HepG2 (cell line): ENCODE results near the gene SS18L1. TPM values are rescaled to one million over a fixed set of nuclear protein-coding genes. Genes with fewer than 3 reads are reported as not detected.

Experiments used
- BRCA1 ChIP-seq: sonication (generic); formaldehyde crosslinking; IDR thresholded peaks from 2 replicates; pipeline ENCODE4 v1.4.0; 2020; ENCODE audit warnings: missing genetic modification reagents
- CERS6 ChIP-seq: sonication (generic); formaldehyde crosslinking; IDR thresholded peaks from 2 replicates; pipeline ENCODE4 v1.5.0; 2020; ENCODE audit warnings: missing genetic modification reagents
- DDIT3 ChIP-seq: sonication (generic); formaldehyde crosslinking; IDR thresholded peaks from 2 replicates; pipeline ENCODE4 v1.4.0; 2020; ENCODE audit warnings: mild to moderate bottlenecking, missing genetic modification reagents
- EZH2 ChIP-seq: conservative IDR thresholded peaks from 2 replicates; pipeline ENCODE4 v1.6.1; 2012; ENCODE audit warnings: mild to moderate bottlenecking, low read depth, low read length, moderate library complexity
- FIP1L1 ChIP-seq: fragments of 200-400 bp; formaldehyde crosslinking; IDR thresholded peaks from 2 replicates; pipeline ENCODE4 v1.6.1; 2018; ENCODE audit warnings: low read depth, mild to moderate bottlenecking, low read length, moderate library complexity, borderline replicate concordance; ENCODE audit not compliant: insufficient read depth
- GATAD1 ChIP-seq: IDR thresholded peaks from 2 replicates; pipeline ENCODE4 v1.6.1; 2016; ENCODE audit warnings: missing genetic modification reagents, missing compliant biosample characterization
- KLF12 ChIP-seq: sonication (generic); formaldehyde crosslinking; IDR thresholded peaks from 2 replicates; pipeline ENCODE4 v1.4.0; 2020; ENCODE audit warnings: missing genetic modification reagents, borderline replicate concordance
- MBD4 ChIP-seq: IDR thresholded peaks from 2 replicates; pipeline ENCODE4 v1.6.1; 2012; ENCODE audit warnings: low read length, inconsistent platforms, borderline replicate concordance
- MTF1 ChIP-seq: sonication (generic); formaldehyde crosslinking; IDR thresholded peaks from 2 replicates; pipeline ENCODE4 v1.5.0; 2020; ENCODE audit warnings: missing genetic modification reagents
- PTBP1 ChIP-seq: fragments of 200-400 bp; formaldehyde crosslinking; IDR thresholded peaks from 2 replicates; pipeline ENCODE4 v1.6.1; 2018; ENCODE audit warnings: low read length, low read depth; ENCODE audit not compliant: poor library complexity, severe bottlenecking
- RBM22 ChIP-seq: fragments of 200-400 bp; formaldehyde crosslinking; optimal IDR thresholded peaks from 2 replicates; pipeline ENCODE3; 2017; ENCODE audit warnings: mild to moderate bottlenecking, low read length, moderate library complexity
- RXRA ChIP-seq: sonication (generic); formaldehyde crosslinking; IDR thresholded peaks from 2 replicates; pipeline ENCODE4 v1.5.1; 2020; ENCODE audit warnings: missing genetic modification reagents
- SIN3B ChIP-seq: fragments of 150-350 bp; IDR thresholded peaks from 2 replicates; pipeline ENCODE4 v1.6.1; 2014; ENCODE audit warnings: low read length
- SNAI1 ChIP-seq: sonication (generic); formaldehyde crosslinking; IDR thresholded peaks from 2 replicates; pipeline ENCODE4 v1.5.0; 2020; ENCODE audit warnings: mild to moderate bottlenecking, missing genetic modification reagents, borderline replicate concordance
- STAT5B ChIP-seq: sonication (generic); formaldehyde crosslinking; IDR thresholded peaks from 2 replicates; pipeline ENCODE4 v1.4.0; 2020; ENCODE audit warnings: missing genetic modification reagents
- TP53 ChIP-seq: sonication (generic); formaldehyde crosslinking; conservative IDR thresholded peaks from 2 replicates; pipeline ENCODE4 v1.4.0; 2020; ENCODE audit warnings: missing genetic modification reagents
- ZC3H4 ChIP-seq: sonication (generic); formaldehyde crosslinking; IDR thresholded peaks from 2 replicates; pipeline ENCODE4 v1.4.0; 2020; ENCODE audit warnings: missing genetic modification reagents, borderline replicate concordance
- ZFY ChIP-seq: sonication (generic); formaldehyde crosslinking; IDR thresholded peaks from 2 replicates; pipeline ENCODE4 v1.4.0; 2020; ENCODE audit warnings: missing genetic modification reagents
- ZMYM2 ChIP-seq: sonication (generic); formaldehyde crosslinking; IDR thresholded peaks from 2 replicates; pipeline ENCODE4 v1.8.0; 2022; ENCODE audit warnings: mild to moderate bottlenecking, missing genetic modification reagents
- ZNF138 ChIP-seq: sonication (generic); formaldehyde crosslinking; IDR thresholded peaks from 2 replicates; pipeline ENCODE4 v1.5.0; 2020; ENCODE audit warnings: mild to moderate bottlenecking, low read depth, missing genetic modification reagents
- ZNF20 ChIP-seq: sonication (generic); formaldehyde crosslinking; IDR thresholded peaks from 2 replicates; pipeline ENCODE4 v1.4.0; 2020; ENCODE audit warnings: mild to moderate bottlenecking, moderate library complexity, missing genetic modification reagents
- ZNF263 ChIP-seq: sonication (generic); formaldehyde crosslinking; IDR thresholded peaks from 2 replicates; pipeline ENCODE4 v1.4.0; 2020; ENCODE audit warnings: missing genetic modification reagents
- ZNF282 ChIP-seq: fragments of 450-650 bp; IDR thresholded peaks from 2 replicates; pipeline ENCODE4 v1.6.1; 2018; ENCODE audit not compliant: partially characterized antibody
- ZNF496 ChIP-seq: sonication (generic); formaldehyde crosslinking; IDR thresholded peaks from 2 replicates; pipeline ENCODE4 v1.8.1; 2023; ENCODE audit warnings: mild to moderate bottlenecking, moderate library complexity, missing genetic modification reagents; ENCODE audit not compliant: insufficient replicate concordance
- polyA plus RNA-seq, 8 experiments: library from polyadenylated mRNA; depleted of rRNA in 3 of 8; stranded (reverse) in 7 of 8; unstranded in 1 of 8; fragments of >200 nt; fragmentation: Illumina TruSeq in 4 of 8; extraction: Trizol in 4 of 8; gene quantifications; 2 replicates each; pipeline versions ENCODE4 v1.2.1 to v1.2.3, GENCODE V29; 2011 to 2016; ENCODE audit warnings: low read depth in 4 of 8, missing spikeins in 1 of 8, mixed read lengths in 1 of 8; ENCODE audit not compliant: insufficient read depth in 1 of 8
- total RNA-seq, 5 experiments: library from RNA; depleted of rRNA; stranded (reverse); fragments of >200 nt; fragmentation: Illumina TruSeq; extraction: Trizol; gene quantifications; 2 replicates each; pipeline ENCODE4 v1.2.3, GENCODE V29; 2016; ENCODE audit warnings: low read depth in 1 of 5
- TF ChIP-seq, protein P1 (sequence below): sonication (generic); formaldehyde crosslinking; IDR thresholded peaks from 2 replicates; pipeline ENCODE4 v1.4.0; 2020; ENCODE audit warnings: missing genetic modification reagents

Gene SS18L1
- total and polyA plus RNA-seq, 2 of the 13 experiments (the other 11 are each of a cell fraction or from before 2014, with no cell fraction given), result 17.8 to 27.6 TPM

- TF ChIP-seq PTBP1 (peak; percentile 26), ZNF282 (no peak), ZNF263 (no peak), FIP1L1 (peak; percentile 65; the same call in 1 of the 2 replicates), RBM22 (no peak), MTF1 (CRISPR knock-in tag) (no peak), STAT5B (CRISPR knock-in tag) (no peak), DDIT3 (no peak), ZNF138 (CRISPR knock-in tag) (no peak), ZFY (CRISPR knock-in tag) (peak; percentile 78), ZNF496 (no peak), SIN3B (no peak), EZH2 (no peak), KLF12 (CRISPR knock-in tag) (no peak), CERS6 (CRISPR knock-in tag) (no peak), BRCA1 (CRISPR knock-in tag) (no peak), ZNF20 (CRISPR knock-in tag) (no peak), GATAD1 (CRISPR knock-in tag) (0 out of 2 replicates have a peak, but pooled peaks have one; percentile 38), TP53 (CRISPR knock-in tag) (no peak), ZMYM2 (CRISPR knock-in tag) (0 out of 2 replicates have a peak, but pooled peaks have one; percentile 47), MBD4 (no peak), ZC3H4 (CRISPR knock-in tag) (0 out of 2 replicates have a peak, but pooled peaks have one; percentile 20), SNAI1 (CRISPR knock-in tag) (peak; percentile 38; the same call in 1 of the 2 replicates), RXRA (CRISPR knock-in tag) (peak; percentile 55; the same call in 1 of the 2 replicates)
- TF ChIP-seq, protein P1, sequence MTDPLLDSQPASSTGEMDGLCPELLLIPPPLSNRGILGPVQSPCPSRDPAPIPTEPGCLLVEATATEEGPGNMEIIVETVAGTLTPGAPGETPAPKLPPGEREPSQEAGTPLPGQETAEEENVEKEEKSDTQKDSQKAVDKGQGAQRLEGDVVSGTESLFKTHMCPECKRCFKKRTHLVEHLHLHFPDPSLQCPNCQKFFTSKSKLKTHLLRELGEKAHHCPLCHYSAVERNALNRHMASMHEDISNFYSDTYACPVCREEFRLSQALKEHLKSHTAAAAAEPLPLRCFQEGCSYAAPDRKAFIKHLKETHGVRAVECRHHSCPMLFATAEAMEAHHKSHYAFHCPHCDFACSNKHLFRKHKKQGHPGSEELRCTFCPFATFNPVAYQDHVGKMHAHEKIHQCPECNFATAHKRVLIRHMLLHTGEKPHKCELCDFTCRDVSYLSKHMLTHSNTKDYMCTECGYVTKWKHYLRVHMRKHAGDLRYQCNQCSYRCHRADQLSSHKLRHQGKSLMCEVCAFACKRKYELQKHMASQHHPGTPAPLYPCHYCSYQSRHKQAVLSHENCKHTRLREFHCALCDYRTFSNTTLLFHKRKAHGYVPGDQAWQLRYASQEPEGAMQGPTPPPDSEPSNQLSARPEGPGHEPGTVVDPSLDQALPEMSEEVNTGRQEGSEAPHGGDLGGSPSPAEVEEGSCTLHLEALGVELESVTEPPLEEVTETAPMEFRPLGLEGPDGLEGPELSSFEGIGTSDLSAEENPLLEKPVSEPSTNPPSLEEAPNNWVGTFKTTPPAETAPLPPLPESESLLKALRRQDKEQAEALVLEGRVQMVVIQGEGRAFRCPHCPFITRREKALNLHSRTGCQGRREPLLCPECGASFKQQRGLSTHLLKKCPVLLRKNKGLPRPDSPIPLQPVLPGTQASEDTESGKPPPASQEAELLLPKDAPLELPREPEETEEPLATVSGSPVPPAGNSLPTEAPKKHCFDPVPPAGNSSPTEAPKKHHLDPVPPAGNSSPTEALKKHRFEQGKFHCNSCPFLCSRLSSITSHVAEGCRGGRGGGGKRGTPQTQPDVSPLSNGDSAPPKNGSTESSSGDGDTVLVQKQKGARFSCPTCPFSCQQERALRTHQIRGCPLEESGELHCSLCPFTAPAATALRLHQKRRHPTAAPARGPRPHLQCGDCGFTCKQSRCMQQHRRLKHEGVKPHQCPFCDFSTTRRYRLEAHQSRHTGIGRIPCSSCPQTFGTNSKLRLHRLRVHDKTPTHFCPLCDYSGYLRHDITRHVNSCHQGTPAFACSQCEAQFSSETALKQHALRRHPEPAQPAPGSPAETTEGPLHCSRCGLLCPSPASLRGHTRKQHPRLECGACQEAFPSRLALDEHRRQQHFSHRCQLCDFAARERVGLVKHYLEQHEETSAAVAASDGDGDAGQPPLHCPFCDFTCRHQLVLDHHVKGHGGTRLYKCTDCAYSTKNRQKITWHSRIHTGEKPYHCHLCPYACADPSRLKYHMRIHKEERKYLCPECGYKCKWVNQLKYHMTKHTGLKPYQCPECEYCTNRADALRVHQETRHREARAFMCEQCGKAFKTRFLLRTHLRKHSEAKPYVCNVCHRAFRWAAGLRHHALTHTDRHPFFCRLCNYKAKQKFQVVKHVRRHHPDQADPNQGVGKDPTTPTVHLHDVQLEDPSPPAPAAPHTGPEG (CRISPR knock-in tag), result no peak
Measured at GRCh38 chr20:62120990-62121775, 22.4 kb upstream of the SS18L1 start (continued).
